Fibroblast of lung (primary cell): Measurements from ENCODE around the gene BAIAP2. TPM values are rescaled to one million over a fixed set of nuclear protein-coding genes. Genes with fewer than 3 reads are reported as not detected.
"Not testable (repeated sequence)": the region's sequence is repeated elsewhere in the genome, so short reads cannot be mapped to it uniquely, and the experiment has no call there.

Source experiments
- DNase-seq, 2 donors: peaks; one replicate each; pipeline versions ENCODE4 v3.0.0 to v3.0.0-alpha.2; 2010; ENCODE audit warnings: low read depth in 2 of 2
- H2AFZ ChIP-seq: 2 replicates; pipeline ENCODE4 v1.5.1; 2012; ENCODE audit warnings: low read length, control low read depth, inconsistent platforms
- H3K27ac ChIP-seq: 2 replicates; pipeline ENCODE4 v1.5.1; 2011; ENCODE audit warnings: low read length, control low read depth; ENCODE audit not compliant: insufficient read depth
- H3K27me3 ChIP-seq: 2 replicates; pipeline ENCODE4 v1.5.1; 2011; ENCODE audit warnings: mild to moderate bottlenecking, low read length; ENCODE audit not compliant: control insufficient read depth, insufficient read depth
- H3K36me3 ChIP-seq: 2 replicates; pipeline ENCODE4 v1.5.1; 2011; ENCODE audit warnings: low read length; ENCODE audit not compliant: control insufficient read depth, insufficient read depth
- H3K4me1 ChIP-seq: 2 replicates; pipeline ENCODE4 v1.5.1; 2011; ENCODE audit warnings: low read length; ENCODE audit not compliant: control insufficient read depth, insufficient read depth; ENCODE audit errors: extremely low read depth
- H3K4me2 ChIP-seq: 2 replicates; pipeline ENCODE4 v1.5.1; 2011; ENCODE audit warnings: low read length, control low read depth; ENCODE audit not compliant: insufficient read depth; ENCODE audit errors: extremely low read depth
- H3K4me3 ChIP-seq, 4 experiments: fragments of 200-600 bp in 1 of 4; sonication (generic) in 1 of 4; replicated peaks in 1 of 4; 2 replicates each; pipeline ENCODE4 v1.5.1; 2011 to 2016; ENCODE audit warnings: low read length in 4 of 4, low read depth in 3 of 4, mild to moderate bottlenecking in 3 of 4, control low read depth in 2 of 4, inconsistent platforms in 1 of 4, mixed read lengths in 1 of 4; ENCODE audit not compliant: insufficient read depth in 1 of 4; ENCODE audit errors: control extremely low read depth in 1 of 4
- H3K79me2 ChIP-seq: 2 replicates; pipeline ENCODE4 v1.5.1; 2012; ENCODE audit warnings: mild to moderate bottlenecking, low read length, inconsistent platforms; ENCODE audit not compliant: control insufficient read depth, insufficient read depth
- H3K9ac ChIP-seq: 2 replicates; pipeline ENCODE4 v1.5.1; 2011; ENCODE audit warnings: mild to moderate bottlenecking, low read length, control low read depth; ENCODE audit not compliant: insufficient read depth
- H3K9me3 ChIP-seq: 2 replicates; pipeline ENCODE4 v1.5.1; 2012; ENCODE audit warnings: low read depth, low read length; ENCODE audit not compliant: control insufficient read depth, insufficient read depth
- H4K20me1 ChIP-seq: 2 replicates; pipeline ENCODE4 v1.5.1; 2011; ENCODE audit warnings: low read length; ENCODE audit not compliant: control insufficient read depth, insufficient read depth; ENCODE audit errors: extremely low read depth
- CTCF ChIP-seq, 2 donors: IDR thresholded peaks in 1 of 2; conservative IDR thresholded peaks in 1 of 2; 1 replicate in 1 of 2; 2 replicates in 1 of 2; pipeline ENCODE4 v1.5.1; 2011 to 2012; ENCODE audit warnings: low read length in 2 of 2, control low read depth in 1 of 2, inconsistent platforms in 1 of 2, low read depth in 1 of 2, mild to moderate bottlenecking in 1 of 2
- EZH2 ChIP-seq: IDR thresholded peaks from 2 replicates; pipeline ENCODE4 v1.5.1; 2012; ENCODE audit warnings: low read length, control low read depth, mild to moderate bottlenecking; ENCODE audit errors: missing control alignments
- polyA plus RNA-seq, 2 donors: library from polyadenylated mRNA; depleted of rRNA in 1 of 2; stranded (reverse) in 1 of 2; unstranded in 1 of 2; fragments of >200 nt; gene quantifications; 2 replicates each; pipeline ENCODE4 v1.2.1, GENCODE V29; 2011 to 2012; ENCODE audit warnings: missing spikeins in 1 of 2
- total RNA-seq: library from RNA; depleted of rRNA; stranded (reverse); fragments of >200 nt; gene quantifications from 2 replicates; pipeline ENCODE4 v1.2.1, GENCODE V29; 2014

Gene BAIAP2
- total and polyA plus RNA-seq, 2 donors (not counting 1 experiment from before 2014, with no cell fraction given): 6.0 to 13.4 TPM

GRCh38 chr17:81075307-81075706 is 40.4 kb downstream of the BAIAP2 start:
- H3K9me3 ChIP-seq: no peaks in the 10 kb centered on the region
- no peak overlapping the region for H2AFZ ChIP-seq
- no peak overlapping the region for H3K4me2 ChIP-seq
- no peak for TF ChIP-seq CTCF (conservative IDR thresholded peaks at IDR 0.05 in 1 of 2, IDR thresholded peaks at IDR 0.05 in 1 of 2; ENCODE audit: low read depth in 1 of 2, low read length in 2 of 2)
- TF ChIP-seq EZH2: no peak
- no peak overlapping the region for H3K9ac ChIP-seq
- no peaks in the 10 kb centered on the region for H3K36me3 ChIP-seq
- no peaks in the 10 kb centered on the region for H4K20me1 ChIP-seq
- DNase-seq: no peak
- no peak overlapping the region for H3K27ac ChIP-seq
- no peak overlapping the region for H3K4me3 ChIP-seq
- no peaks in the 10 kb centered on the region for H3K27me3 ChIP-seq
- H3K79me2 ChIP-seq: no peaks in the 10 kb centered on the region
- H3K4me1 ChIP-seq: no peaks in the 10 kb centered on the region

GRCh38 chr17:81076141-81076679 is 41.3 kb downstream of the BAIAP2 start:
- Histone ChIP-seq H3K4me2 (no peak overlapping the region), H3K27me3 (no peaks in the 10 kb centered on the region), H2AFZ (no peak overlapping the region), H3K4me1 (no peaks in the 10 kb centered on the region), H3K9me3 (no peaks in the 10 kb centered on the region), H3K4me3 (no peak overlapping the region), H3K79me2 (no peaks in the 10 kb centered on the region), H3K9ac (no peak overlapping the region), H3K27ac (no peak overlapping the region), H3K36me3 (no peaks in the 10 kb centered on the region), H4K20me1 (no peaks in the 10 kb centered on the region)
- TF ChIP-seq CTCF (conservative IDR thresholded peaks at IDR 0.05 in 1 of 2, IDR thresholded peaks at IDR 0.05 in 1 of 2; ENCODE audit: low read depth in 1 of 2, low read length in 2 of 2): no peak
- no peak for TF ChIP-seq EZH2
- no peak for DNase-seq

- H2AFZ ChIP-seq, H3K27me3 ChIP-seq, H3K79me2 ChIP-seq, DNase-seq, H3K9me3 ChIP-seq, H3K36me3 ChIP-seq, H3K9ac ChIP-seq, H4K20me1 ChIP-seq, H3K4me2 ChIP-seq, H3K4me1 ChIP-seq, H3K4me3 ChIP-seq, H3K27ac ChIP-seq: not testable (repeated sequence)
Measured at GRCh38 chr17:81078026-81078913, 43.3 kb downstream of the BAIAP2 start.
